NCI-H1694 treated with DMSO at 0.1 percent for 48 hours (cell line): ENCODE results near the gene ZBTB20.

Experiments
- DNase-seq: peaks from one replicate; lab custom pipeline; 2025; lab: John Stamatoyannopoulos, UW

The ZBTB20 gene

DNA sequence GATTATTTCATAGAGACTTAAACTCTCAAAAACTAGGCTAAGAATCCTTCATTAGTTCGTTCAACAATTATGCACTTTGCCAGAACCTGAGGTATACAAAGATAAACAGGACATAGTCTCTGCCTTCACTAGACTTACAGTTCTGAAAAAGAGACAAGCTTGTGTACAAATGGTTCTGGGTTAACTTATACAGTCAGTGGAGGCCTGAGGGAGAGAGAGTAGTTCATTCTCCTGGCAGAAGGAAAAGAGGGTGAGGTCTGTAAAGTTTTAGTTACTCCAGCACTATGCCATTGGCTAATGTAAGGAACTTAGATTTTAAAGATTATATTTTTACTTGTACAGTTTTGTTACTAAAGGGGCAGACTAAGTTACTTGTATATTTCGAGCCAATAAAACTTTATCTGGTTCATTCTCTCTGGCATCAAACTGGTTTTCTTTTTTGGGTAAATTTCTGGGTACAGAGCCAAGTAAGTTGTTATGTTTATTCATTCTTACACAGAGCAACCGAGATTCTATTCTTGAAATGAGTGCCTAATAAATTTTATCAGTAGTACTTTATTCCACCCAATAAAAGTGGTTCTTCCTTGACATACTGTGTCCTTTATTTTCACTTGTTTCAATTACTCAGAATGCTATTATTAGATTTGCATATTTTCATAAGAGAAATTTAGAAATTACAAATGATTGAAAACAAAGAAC is 574.6 kb downstream of the ZBTB20 start:
- DNase-seq = no peak

DNA sequence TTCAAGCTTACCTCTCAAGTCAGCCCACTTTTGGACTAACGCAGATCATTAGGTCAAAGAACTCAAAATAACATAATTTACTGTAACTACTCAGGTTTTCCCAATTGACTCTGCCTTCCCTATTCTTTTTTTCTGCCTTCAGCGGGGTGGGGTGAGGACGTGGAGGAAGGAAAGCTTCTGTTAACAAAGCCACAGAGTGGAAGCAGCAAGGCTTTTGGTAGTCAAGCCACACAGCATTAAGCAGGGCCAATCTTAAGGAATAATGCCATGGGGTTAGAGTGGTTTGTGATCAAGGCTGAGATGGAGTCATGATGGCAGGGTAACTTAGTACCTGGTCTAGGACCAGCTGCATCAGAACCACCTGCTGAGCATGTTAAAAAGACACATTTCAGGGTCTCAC is 575.7 kb downstream of the ZBTB20 start:
- DNase-seq = no peak

DNA sequence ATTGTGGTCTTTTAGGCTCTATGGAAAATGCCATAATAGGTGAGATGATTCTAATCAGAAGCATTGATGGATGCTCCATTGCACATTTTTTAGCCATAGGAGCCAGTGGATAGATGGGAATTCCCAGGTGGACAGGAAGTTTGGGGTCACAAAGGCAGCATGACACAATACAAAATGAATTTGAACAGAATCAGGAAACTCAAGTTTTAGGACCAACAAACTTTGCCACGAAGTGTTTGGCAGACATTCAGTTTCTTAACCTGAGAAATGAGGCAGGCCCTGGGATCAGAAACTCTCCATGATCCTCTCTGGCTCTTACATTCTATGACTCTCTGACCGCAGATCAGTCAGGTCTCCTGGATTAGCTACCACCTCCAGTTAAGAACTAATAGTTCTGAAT is 577.9 kb downstream of the ZBTB20 start:
- no peak for DNase-seq

DNA sequence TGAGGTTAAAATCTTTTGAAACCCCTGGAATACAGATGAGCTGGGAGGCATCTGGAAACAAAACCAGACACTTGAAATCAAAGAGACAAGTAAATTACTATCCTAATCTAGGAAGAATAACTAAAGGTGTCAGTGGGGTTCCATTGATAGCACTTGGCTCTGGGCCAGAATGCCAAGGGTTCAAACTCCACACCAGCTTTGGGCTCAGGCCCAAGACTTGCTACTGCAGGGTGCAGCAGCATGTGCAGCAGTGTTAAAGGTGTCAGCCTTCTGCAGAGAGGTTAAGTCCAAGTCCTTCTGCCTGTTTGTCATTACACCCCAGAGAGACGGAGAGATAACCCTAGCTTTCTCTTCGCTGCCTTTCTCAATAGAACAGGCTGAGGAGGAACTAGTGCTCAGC is 579.3 kb downstream of the ZBTB20 start:
- DNase-seq = no peak

DNA sequence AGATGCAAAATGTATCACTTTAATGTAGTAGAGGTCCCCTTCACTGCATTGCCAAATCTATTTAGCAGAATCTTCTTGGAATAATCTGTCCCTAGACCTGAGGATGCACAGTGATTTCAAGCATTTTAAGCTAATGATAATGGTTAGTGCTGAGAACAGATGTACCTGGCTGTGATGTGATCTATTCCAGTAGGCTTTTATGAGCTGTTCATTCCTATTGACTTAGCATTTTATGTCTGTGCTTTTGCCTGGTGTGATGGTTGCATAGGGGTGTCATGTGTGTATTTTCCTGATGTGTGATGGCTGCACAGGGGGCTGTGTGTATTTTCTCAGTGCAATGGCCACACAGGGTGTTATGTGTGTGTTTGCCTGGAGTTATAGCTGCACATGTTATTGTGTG is 580.3 kb downstream of the ZBTB20 start:
- no peak for DNase-seq

DNA sequence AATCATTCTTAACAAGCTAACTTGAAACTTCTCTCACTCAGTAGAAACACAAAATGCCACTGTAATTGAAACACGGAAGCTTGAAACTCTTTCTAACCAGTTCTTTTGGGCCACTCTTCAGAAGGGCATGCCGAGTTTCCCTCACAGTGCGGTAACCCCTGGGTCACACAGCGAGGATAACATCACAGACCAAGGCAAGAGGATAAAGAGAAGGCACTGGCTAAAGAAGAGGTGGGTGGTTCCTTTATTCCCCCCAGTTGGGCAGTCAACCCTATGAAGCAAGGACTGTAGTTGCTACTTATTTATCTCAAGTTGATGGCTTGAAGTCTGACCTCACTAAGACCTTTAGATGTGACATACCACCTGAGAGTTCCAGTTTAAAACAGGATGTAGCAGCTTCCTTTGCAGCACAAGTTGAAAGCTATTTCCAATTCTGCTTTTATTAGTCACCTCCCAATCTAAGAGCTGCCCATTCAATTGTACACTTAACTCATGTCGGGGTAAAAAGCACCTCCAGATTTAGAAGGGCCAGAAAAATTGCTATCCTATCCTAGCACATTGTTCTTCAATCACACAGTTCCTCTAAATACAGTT is 580.8 kb downstream of the ZBTB20 start:
- DNase-seq = no peak

DNA sequence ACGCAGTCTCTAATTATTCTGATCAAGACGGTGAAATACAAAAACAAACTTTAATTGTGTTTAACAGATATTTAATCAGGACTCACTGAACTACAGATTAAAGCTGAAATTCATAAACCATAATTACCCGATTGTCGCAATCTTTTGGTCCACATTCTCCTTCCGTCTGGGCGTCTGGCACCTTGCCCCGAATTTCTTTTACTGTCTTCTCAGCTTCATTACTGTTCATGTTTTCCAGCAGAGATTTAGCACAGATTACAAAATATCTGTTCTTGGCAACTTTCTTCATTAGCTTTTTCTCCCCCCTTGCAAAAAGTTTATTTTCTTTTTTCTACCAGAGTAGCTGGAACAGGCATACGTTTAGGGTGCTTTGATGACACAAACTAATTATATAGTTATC is 581.9 kb downstream of the ZBTB20 start:
- DNase-seq = no peak

DNA sequence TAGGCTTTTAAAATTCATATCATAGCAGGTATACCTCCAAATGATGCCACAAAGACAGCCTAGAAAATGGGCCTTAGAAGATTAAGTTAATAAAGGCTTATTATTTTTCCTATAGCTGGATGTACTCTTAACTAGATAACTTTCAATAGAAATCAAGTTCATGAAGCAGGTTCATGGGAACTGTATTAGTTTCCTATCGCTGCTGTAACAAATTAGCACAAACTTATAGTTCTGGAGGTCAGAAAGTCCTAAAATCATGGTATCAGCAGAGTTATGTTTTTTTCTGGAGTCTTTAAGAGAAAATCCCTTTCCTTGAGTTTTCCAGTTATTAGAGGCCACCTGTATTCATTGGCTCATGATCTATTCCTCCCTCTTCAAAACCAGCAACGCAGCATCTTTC is 583.4 kb downstream of the ZBTB20 start:
- no peak for DNase-seq

DNA sequence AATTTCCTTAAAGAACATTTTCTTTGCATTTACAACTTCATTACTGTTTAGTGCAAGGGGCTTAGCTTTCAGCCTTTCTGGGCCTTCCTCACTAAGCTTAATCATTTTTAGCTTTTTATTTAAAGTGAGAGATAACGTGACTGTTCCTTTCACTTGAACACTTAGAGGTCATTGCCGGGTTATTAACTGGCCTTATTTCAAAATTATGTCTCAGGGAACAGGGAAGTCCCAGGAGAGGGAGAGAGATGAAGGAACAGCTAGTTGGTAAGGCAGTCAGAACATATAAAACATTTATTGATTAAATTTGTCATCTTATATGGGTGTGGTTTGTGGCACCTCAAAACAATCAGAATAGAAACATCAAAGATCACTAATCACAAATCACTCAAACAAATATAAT is 584.5 kb downstream of the ZBTB20 start:
- no peak for DNase-seq

DNA sequence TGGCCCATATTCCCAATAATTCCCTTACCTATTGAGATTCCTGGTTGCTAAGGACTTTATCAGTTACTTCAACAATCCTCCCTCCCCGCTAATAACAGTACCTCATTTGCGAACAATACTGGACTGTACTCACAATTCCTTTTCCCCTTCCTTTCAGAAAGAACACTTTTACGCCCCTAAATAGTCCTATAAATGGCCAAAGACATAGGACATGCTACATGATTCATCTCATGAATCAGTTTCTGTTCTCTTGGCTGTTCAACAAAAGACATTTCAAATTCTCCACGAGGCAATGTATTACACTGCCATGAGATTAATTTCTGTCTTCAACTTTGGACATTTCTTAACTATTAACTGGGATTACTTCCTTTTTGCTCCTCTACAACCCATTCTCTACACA is 588.8 kb downstream of the ZBTB20 start:
- DNase-seq = no peak

DNA sequence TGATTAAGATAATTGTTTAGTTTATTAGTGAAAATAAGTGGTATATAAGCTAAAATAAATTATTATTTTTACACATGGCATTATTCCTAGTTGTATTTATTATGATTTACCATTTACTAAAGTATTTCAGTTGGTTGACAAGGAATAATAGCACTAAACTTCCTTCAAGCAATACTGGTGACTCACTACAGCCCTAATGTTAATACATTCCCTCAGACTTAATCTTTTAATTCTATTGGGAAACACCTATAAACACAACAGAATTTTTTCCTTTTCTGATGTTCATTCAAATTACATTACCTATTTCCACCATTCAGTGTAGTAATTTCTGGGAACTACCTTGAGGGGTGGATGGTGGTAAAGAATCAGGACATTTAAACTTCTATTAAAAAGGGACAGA is 589.3 kb downstream of the ZBTB20 start:
- DNase-seq = no peak

DNA sequence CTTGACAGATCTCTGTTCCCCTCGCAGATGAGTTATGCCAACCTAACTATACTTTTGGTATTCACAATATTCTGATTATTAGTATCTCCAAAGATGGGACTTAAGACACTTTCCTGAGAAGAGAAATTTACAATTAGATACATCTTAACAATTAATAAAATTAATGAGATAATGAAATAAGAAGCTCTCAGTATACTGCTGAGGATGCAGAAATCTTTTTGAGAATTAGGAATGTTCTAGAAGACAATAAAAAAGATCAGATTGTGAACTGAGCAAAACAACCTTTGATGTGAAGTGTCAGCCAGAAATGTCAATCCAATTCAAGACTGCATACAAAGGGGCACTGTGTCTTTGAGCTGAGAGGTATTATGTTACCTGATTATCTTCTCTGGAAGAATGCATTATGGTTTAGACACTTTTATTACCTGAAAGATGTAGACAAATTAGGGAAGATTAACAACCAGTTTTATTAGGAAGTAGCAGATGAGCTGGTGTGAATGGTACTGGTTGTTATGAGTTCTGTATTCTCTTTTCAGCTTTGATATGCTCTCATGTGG is 590.4 kb downstream of the ZBTB20 start:
- DNase-seq = no peak

DNA sequence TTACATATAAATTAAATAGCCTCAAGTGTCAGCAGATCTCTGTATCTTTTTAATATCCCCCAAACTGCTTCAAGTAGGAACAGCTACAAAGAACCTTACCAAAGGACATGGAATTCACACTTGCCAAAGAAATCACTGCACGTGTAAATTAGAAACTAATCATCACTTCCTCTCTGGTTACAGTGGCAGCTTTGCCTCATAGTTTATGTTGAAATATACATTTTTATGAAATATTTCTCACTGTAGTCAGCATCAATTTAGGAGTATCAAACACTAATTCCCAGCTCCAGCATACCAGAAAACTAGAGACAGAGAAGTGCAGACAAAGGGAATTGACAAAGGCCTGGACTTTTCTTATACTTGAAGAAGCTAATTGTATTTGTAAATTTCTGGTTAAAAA is 592.4 kb downstream of the ZBTB20 start:
- no peak for DNase-seq

DNA sequence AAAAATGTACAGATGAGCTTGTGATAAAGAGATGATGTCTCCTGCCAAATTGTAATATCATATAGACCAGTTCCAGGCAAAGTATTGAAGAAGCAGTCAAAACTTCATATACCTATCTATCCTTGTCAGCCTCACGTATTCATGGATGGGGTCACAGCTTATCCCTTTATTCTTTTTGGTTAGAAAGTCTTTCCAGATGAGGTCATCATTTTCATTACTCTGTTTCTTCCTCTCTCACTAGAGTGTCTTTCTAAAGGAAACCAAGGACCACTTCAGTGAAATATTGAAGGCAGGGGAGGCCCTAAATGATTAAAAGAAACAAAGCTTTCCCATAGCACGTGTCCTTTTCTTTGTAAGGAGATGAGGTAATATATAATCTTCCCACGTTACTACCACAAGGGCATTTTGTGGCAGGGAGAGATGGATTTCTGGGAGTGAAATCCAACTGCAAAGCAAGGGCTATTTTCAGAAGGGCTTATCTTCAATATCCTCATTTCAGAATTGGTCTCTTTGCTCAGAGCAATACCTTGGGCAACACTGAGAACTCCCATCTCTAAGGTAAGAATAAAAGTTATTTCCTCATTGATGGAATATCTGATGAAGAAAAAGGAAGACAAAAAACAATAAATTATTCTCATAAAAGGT is 593.0 kb downstream of the ZBTB20 start:
- no peak for DNase-seq

DNA sequence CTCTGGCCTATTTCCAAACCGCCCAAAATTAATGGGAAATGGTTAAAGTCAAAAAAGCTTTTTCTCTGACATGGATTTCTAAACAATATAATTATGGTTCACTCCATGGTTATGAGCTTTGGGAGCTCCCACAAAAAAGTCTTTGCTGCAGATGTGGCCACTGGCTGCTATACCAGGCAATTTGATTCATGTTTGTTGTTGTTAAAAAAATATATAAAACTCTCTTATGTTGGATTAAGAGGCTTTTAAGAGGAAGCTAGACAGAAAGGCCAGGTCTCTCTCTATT is 594.6 kb downstream of the ZBTB20 start:
- no peak for DNase-seq

DNA sequence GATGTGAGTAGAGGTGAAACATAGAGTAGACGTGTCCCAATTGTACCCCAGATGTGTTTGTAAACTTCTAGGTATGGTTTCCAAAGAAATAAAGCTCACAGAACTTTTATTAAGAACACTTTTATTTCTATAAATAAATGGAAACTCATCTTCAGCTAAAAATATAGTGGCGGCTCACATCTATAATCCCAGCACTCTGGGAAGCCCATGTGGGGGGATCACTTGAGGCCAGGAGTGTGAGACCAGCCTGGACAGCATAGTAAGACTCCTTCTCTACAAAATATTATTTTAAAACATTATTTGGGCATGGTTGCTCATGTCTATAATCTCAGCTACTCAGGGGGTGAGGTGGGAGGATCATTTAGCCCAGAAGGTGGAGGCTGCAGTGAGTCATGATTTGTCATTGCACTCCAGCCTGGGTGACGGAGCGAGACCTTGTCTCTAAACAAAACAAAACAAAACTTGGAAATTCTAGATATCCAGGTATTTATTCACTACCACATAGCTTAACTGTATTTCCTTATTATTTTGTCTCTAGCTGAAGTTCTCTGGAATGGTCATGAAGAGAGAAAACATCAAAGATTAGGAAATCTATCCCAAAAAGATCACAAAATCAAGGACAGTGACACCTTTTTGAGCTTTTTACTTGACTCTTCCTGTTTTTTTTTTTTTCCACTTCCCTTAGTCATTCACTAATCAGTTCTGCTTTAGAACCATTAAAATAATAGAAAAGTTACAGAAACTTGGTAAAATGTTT is 595.1 kb downstream of the ZBTB20 start:
- DNase-seq = no peak

DNA sequence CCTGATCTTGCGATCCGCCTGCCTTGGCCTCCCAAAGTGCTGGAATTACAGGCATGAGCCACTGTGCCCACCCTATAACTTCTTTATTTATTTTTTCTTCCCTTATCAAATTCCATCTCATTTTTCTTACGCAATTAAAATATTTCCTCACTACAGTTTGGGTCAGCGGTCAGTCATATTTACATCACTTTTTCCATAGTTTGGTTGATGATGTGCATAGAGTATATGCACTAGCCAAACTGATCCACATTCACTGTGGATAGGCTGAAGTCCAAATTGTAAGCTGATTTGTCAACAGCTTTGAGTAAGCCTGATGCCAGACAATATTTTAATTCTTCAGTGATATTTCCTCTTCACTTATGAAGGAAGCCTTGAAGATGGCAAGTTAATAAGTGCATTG is 596.9 kb downstream of the ZBTB20 start:
- no peak for DNase-seq

DNA sequence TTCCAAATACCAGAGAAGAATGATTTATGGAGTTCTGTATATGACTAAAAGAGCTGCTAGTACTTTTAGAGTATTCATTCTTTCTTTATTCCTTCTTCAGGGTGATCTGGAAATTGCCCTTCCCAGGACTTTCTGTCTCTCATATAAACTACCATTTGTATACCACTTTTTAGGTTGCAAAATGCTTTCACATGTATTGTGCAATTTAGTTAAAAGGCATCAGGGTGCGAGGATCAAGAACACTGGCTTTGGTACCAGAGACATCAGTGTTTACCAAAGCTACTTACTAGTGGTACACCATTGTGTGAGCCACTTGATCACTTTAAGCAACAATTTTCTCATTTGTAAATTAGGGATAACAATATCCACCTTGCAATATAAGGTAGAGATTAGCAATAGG is 601.9 kb downstream of the ZBTB20 start:
- no peak for DNase-seq

DNA sequence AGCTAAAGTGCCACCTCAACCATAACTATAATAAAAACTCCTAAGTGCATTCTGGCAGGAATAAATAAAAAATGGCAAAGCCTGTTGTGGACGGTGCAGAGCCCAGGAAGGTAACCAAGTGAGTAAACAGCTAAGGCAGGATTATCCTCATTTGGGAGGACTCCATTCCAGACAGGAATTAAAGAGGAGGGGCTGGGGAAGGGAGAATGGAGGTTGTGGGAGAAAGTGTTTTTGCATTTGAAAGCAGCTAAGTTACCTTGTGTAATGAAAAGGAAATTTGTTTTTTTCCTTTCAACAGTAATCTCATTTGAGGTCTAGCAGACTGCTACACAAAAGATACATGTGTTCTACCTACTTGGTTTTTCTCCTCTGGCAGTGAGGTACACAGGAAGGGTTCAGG is 604.7 kb downstream of the ZBTB20 start:
- DNase-seq = no peak

DNA sequence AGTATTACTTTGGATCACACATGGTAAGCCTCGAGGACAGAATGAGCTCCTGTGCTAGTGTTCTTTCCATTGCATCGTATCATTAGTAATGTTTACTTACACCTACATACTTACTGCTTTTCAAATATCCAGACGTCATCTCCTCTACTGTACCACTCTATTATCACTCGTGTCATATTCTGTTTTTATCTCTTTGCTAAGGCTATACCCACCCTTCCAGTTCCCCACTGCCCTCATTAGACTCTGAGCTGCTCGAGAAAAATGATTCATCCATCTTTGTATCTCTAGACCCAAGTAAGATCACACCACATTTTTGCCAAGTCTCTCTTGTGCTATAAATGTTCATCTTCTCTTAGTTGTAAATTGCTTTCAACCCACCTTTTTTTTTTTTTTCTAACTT is 607.6 kb downstream of the ZBTB20 start:
- no peak for DNase-seq

DNA sequence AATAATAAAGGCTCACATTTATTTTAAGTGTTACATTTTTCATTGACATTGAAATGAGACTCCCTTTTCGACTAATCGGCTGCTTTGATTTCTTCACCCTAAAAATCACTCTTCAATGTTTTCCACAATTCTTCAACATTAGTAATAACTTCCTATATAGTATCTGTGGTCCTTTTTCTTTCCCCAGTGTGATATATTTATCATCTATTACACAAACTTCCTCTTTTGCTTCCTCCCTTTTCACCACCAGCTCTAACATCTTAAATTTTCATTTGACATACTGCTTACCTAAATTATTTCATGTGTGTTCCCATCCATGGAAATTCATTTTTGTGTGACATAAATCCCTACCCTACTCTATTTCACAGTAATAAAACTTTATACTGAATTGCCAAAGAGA is 608.9 kb downstream of the ZBTB20 start:
- no peak for DNase-seq

DNA sequence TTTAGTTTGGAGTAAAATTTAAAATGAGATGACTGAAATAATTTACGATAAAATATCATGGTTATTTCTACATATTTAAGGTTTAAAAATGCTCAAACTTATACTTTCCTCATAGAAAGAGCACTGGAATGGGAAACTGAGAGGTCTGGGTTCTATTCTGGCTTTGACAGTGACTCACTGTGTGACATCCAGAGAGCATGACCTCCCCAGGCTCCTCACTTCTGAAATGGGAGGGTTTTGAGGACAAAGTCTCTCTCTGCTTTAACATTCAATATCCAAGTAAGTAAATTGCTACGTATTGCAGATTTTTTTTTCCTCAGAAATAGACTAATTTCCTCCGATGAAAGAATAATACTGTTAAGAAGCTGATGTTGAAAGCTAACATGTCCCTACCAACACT is 618.6 kb downstream of the ZBTB20 start:
- no peak for DNase-seq

DNA sequence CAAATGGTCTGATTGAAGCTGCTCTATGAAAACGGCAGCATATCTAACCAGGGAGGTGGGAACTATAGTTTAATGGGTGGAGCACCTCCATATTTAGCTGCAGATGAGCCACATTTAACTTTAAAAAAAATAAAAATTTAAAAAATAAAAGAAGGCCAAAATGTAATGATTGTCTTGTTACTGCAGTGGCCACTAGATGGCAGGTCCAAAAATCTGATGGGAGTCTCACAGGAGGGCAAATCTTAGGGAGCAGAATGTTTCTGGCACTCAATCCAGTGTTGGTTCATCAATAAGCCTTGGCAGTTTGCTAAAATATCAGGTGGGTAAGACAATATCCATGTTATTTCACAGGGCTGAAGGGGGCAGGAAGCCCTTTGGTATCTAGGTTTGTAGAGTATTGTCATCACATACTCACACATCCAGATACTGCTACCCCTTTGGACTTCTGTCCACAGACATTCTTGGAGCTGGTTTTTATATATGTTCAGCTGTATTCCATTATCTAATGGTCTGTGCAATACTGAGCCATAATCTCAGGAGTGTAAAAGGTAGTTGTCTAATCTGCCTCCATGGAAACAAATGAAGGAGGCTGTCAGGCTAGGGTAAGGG is 619.9 kb downstream of the ZBTB20 start:
- DNase-seq = no peak
